K562 (cell line): Measurements from ENCODE around the gene FMNL2. TPM values are rescaled to one million over a fixed set of nuclear protein-coding genes. Genes with fewer than 3 reads are reported as not detected.
A peak's percentile ranks its signal among the peaks of the same experiment; 100 is the strongest.

Experiments used
- BCOR ChIP-seq: fragments of 450-650 bp; IDR thresholded peaks from 2 replicates; pipeline ENCODE4 v1.6.1; 2016
- CTCFL ChIP-seq: IDR thresholded peaks from 2 replicates; pipeline ENCODE4 v1.6.1; 2011; ENCODE audit warnings: borderline replicate concordance, low read depth, mild to moderate bottlenecking, moderate library complexity, low read length; ENCODE audit not compliant: insufficient read depth, poor library complexity, severe bottlenecking
- REST ChIP-seq, 2 experiments: fragments of 450-650 bp; formaldehyde crosslinking in 1 of 2; IDR thresholded peaks; 2 replicates each; pipeline versions ENCODE4 v1.4.0 to v1.6.1; 2014 to 2020; ENCODE audit warnings: mild to moderate bottlenecking in 2 of 2, borderline replicate concordance in 1 of 2, low read depth in 1 of 2
- polyA plus RNA-seq, 8 experiments: library from polyadenylated mRNA; depleted of rRNA in 4 of 8; stranded (reverse) in 5 of 8; unstranded in 3 of 8; fragments of >200 nt; fragmentation: Nextera tagmentation in 2 of 8; fragmentation: Illumina TruSeq in 1 of 8; extraction: Ambion mirVana in 2 of 8; extraction: Trizol in 1 of 8; gene quantifications; 2 replicates each; pipeline versions ENCODE4 v1.2.1 to v1.2.3, GENCODE V29; 2011 to 2014; ENCODE audit warnings: inconsistent platforms in 1 of 8, missing spikeins in 1 of 8
- total RNA-seq, 7 experiments: library from RNA; depleted of rRNA in 6 of 7; stranded (reverse); fragments of >200 nt in 6 of 7; fragmentation: Illumina TruSeq in 2 of 7; extraction: Trizol in 2 of 7; gene quantifications; 2 replicates each; pipeline versions ENCODE4 v1.2.1 to v1.2.3, GENCODE V29; 2011 to 2021; ENCODE audit warnings: low replicate concordance in 1 of 7

The FMNL2 gene
- total and polyA plus RNA-seq, 9 of the 15 experiments (the other 6 are each of a cell fraction or from before 2014, with no cell fraction given), result 0.15 to 0.49 (median 0.24) TPM; not detected in 1

- TF ChIP-seq REST (IDR thresholded peaks at IDR 0.05; ENCODE audit: borderline replicate concordance), result 0 out of 2 replicates have a peak, but pooled peaks have one; percentile 13
- TF ChIP-seq REST (CRISPR knock-in tag; IDR thresholded peaks at IDR 0.05; ENCODE audit: low read depth), result no peak
- TF ChIP-seq CTCFL, result peak; percentile 6
- no peak for TF ChIP-seq BCOR
Measured at GRCh38 chr2:152569186-152569585, 234.2 kb downstream of the FMNL2 start (continued).
